ENCODE data around the gene TMED8. TPM values are rescaled to one million over a fixed set of nuclear protein-coding genes. Genes with fewer than 3 reads are reported as not detected.

TMED8 gene
- total and polyA plus RNA-seq, 2 of the 13 experiments (the other 11 are each of a cell fraction or from before 2014, with no cell fraction given) = 6.0 to 11.7 TPM

GRCh38 chr14:77339407-77339806 lies 37.5 kb downstream of the TMED8 start:
- no peak for DNase-seq (ENCODE audit: low spot score)
- no peak for FAIRE-seq
- Histone ChIP-seq H3K27ac (ENCODE audit: extremely low read length, insufficient read depth, low read length) (no peak overlapping the region), H3K27me3 (ENCODE audit: control insufficient read depth in 1 of 2, insufficient read depth in 2 of 2, low read length in 2 of 2) (no peaks in the 10 kb centered on the region), H4K20me1 (ENCODE audit: insufficient read depth, low read length) (no peaks in the 10 kb centered on the region), H3K79me2 (ENCODE audit: insufficient read depth, low read length) (no peaks in the 10 kb centered on the region), H3K4me1 (ENCODE audit: insufficient read depth, low read length) (peaks cover 13% of the 10 kb centered on the region), H3K9ac (ENCODE audit: insufficient read depth, low read depth, low read length) (no peak overlapping the region), H3K36me3 (replicated peaks in 1 of 2; ENCODE audit: control insufficient read depth in 1 of 2, insufficient read depth in 2 of 2, low read length in 2 of 2) (peaks cover 6 to 23% of the 10 kb centered on the region in 2 experiments), H2AFZ (ENCODE audit: low read length) (no peak overlapping the region), H3K4me2 (ENCODE audit: low read depth, low read length) (no peak overlapping the region), H3K4me3 (replicated peaks in 1 of 3; ENCODE audit: insufficient read depth in 1 of 3, low read depth in 2 of 3, low read length in 3 of 3) (no peak overlapping the region), H3K9me3 (ENCODE audit: low read length) (no peaks in the 10 kb centered on the region)
- in situ Hi-C loops (cut with HindIII; ENCODE audit: extremely low pct_ligation_motif_present, low pct_unique_long_range_greater_than_20kb) = no loop called here
- intact Hi-C loops (cut with micrococcal nuclease; ENCODE audit: unreplicated experiment) = loop anchor here (5.0 kb wide), 1 partner anchor 38 kb away; the partner anchor contains the start of genes SAMD15 and TMED8
- 95% methylated on average over 1 of the region's 1 CpG for WGBS (ENCODE audit: low lambda C conversion rate)
- POLR2A ChIA-PET = interaction anchor here (1.9 kb wide), 1 partner anchor 18 kb away, joined by 8 read pairs; the partner anchor contains the start of genes GSTZ1 and POMT2
- BruUV-seq (replicated peaks) = no TSS peak
- CTCF ChIA-PET (ENCODE audit: low intra/inter-chr PET ratio, low total read pairs) = no interaction called here
- ATAC-seq = no peak
- TF ChIP-seq ZNF567 (CRISPR knock-in tag; IDR thresholded peaks at IDR 0.05; ENCODE audit: borderline replicate concordance) (no peak), TCF7 (IDR thresholded peaks at IDR 0.05; ENCODE audit: low read depth) (no peak), ZNF430 (CRISPR knock-in tag; IDR thresholded peaks at IDR 0.05) (no peak), SRSF4 (IDR thresholded peaks at IDR 0.05; ENCODE audit: low read depth, low read length, poor library complexity, severe bottlenecking) (no peak), ZBTB40 (IDR thresholded peaks at IDR 0.05) (no peak), ZBTB40 (CRISPR knock-in tag; IDR thresholded peaks at IDR 0.05) (no peak), ZNF142 (CRISPR knock-in tag; IDR thresholded peaks at IDR 0.05) (no peak), TERF1 (CRISPR knock-in tag; IDR thresholded peaks at IDR 0.05) (no peak)
